K562 (cell line): ENCODE results near the gene TNIP2. TPM values are rescaled to one million over a fixed set of nuclear protein-coding genes. Genes with fewer than 3 reads are reported as not detected.

ENCODE experiments used
- ATAC-seq: fragments of 200-7000 bp; cut with Tn5 transposase; 3 replicates; pipeline ENCODE4 v1.9.1; 2020; ENCODE audit warnings: moderate library complexity
- BruUV-seq: library from RNA; stranded (reverse); fragments of 400-500 nt; replicated peaks from 2 replicates; lab custom pipeline; 2021; lab: Mats Ljungman, UMichigan
- CTCF ChIA-PET: fragments of 300-600 bp; formaldehyde crosslinking; extraction: SDS; loops from one replicate; lab custom pipeline; 2021; ENCODE audit warnings: low intra/inter-chr PET ratio; lab: Yijun Ruan, JAX
- POLR2A ChIA-PET: fragments of 300-600, 350-650 bp; sonication (Branson Sonifier 250); formaldehyde crosslinking; extraction: SDS; loops from one replicate; lab custom pipeline; 2021; ENCODE audit warnings: antibody characterized with exemption, inconsistent platforms; lab: Yijun Ruan, JAX
- DNase-seq, 4 experiments: peaks; one replicate each; pipeline versions ENCODE4 v3.0.0 to v3.0.0-alpha.2; 2011 to 2018; ENCODE audit warnings: low spot score in 3 of 4, mixed read lengths in 3 of 4; ENCODE audit errors: extremely low read depth in 1 of 4
- FAIRE-seq: peaks from 2 replicates; lab custom pipeline; 2011; peaks lifted over from hg19 to GRCh38; lab: Jason Lieb, UNC
- H2AFZ ChIP-seq: 2 replicates; pipeline ENCODE4 v1.6.0; 2011; ENCODE audit warnings: low read depth, low read length, control low read depth, inconsistent platforms
- H3K27ac ChIP-seq: fragments of 200-600 bp; 3 replicates; pipeline ENCODE4 v1.8.0; 2011; ENCODE audit warnings: low read depth, mild to moderate bottlenecking, control low read depth, inconsistent platforms, low read length, moderate library complexity, mixed read lengths; ENCODE audit errors: extremely low read depth
- H3K27me3 ChIP-seq, 2 experiments: fragments of 300-600 bp in 1 of 2; 2 replicates in 1 of 2; 3 replicates in 1 of 2; pipeline versions ENCODE4 v1.6.0 to v1.8.0; 2011; ENCODE audit warnings: inconsistent platforms in 2 of 2, low read length in 2 of 2, mild to moderate bottlenecking in 1 of 2, mixed read lengths in 1 of 2, moderate library complexity in 1 of 2; ENCODE audit not compliant: control insufficient read depth in 2 of 2, insufficient read depth in 2 of 2
- H3K36me3 ChIP-seq: fragments of 300-600 bp; 3 replicates; pipeline ENCODE4 v1.8.0; 2011; ENCODE audit warnings: mild to moderate bottlenecking, low read length, inconsistent platforms; ENCODE audit not compliant: control insufficient read depth, insufficient read depth
- H3K4me1 ChIP-seq, 2 experiments: fragments of 200-600 bp in 1 of 2; replicated peaks in 1 of 2; 2 replicates in 1 of 2; 3 replicates in 1 of 2; pipeline versions ENCODE4 v1.5.1 to v1.8.0; 2011; ENCODE audit warnings: inconsistent platforms in 2 of 2, low read length in 2 of 2, mild to moderate bottlenecking in 1 of 2, mixed read lengths in 1 of 2, moderate library complexity in 1 of 2; ENCODE audit not compliant: control insufficient read depth in 2 of 2, insufficient read depth in 2 of 2
- H3K4me2 ChIP-seq: 2 replicates; pipeline ENCODE4 v1.6.1; 2011; ENCODE audit warnings: low read length, control low read depth, inconsistent platforms, mixed read lengths; ENCODE audit not compliant: insufficient read depth
- H3K4me3 ChIP-seq: fragments of 200-600 bp; sonication (generic), shearing (Covaris generic); 2 replicates; pipeline ENCODE4 v1.5.1; 2016; ENCODE audit warnings: control low read depth, inconsistent platforms
- H3K79me2 ChIP-seq: fragments of 200-600 bp; 3 replicates; pipeline ENCODE4 v1.8.0; 2011; ENCODE audit warnings: low read length, inconsistent platforms; ENCODE audit not compliant: control insufficient read depth, insufficient read depth
- H3K9ac ChIP-seq, 2 experiments: 2 replicates each; pipeline versions ENCODE4 v1.6.0 to v1.6.1; 2011; ENCODE audit warnings: low read depth in 2 of 2, low read length in 2 of 2, control low read depth in 1 of 2, inconsistent platforms in 1 of 2, mild to moderate bottlenecking in 1 of 2, mixed read lengths in 1 of 2; ENCODE audit not compliant: insufficient read depth in 1 of 2
- H3K9me1 ChIP-seq: one replicate; pipeline ENCODE4 v1.6.0; 2011; ENCODE audit warnings: inconsistent platforms, mild to moderate bottlenecking, low read length, moderate library complexity; ENCODE audit not compliant: control insufficient read depth, insufficient read depth
- H3K9me3 ChIP-seq: replicated peaks from 2 replicates; pipeline ENCODE4 v1.5.1; 2011; ENCODE audit warnings: low read depth, low read length, inconsistent platforms; ENCODE audit not compliant: control insufficient read depth, insufficient read depth
- H4K20me1 ChIP-seq: replicated peaks from 2 replicates; pipeline ENCODE4 v1.6.1; 2011; ENCODE audit warnings: low read length, inconsistent platforms, mixed read lengths; ENCODE audit not compliant: control insufficient read depth, insufficient read depth
- ASH1L ChIP-seq: fragments of 450-650 bp; IDR thresholded peaks from 2 replicates; pipeline ENCODE4 v1.6.1; 2018; ENCODE audit warnings: borderline replicate concordance, mild to moderate bottlenecking, low read depth; ENCODE audit not compliant: partially characterized antibody
- NFIC ChIP-seq: fragments of 450-650 bp; IDR thresholded peaks from 2 replicates; pipeline ENCODE4 v1.6.1; 2017; ENCODE audit warnings: mild to moderate bottlenecking, inconsistent platforms
- PHB ChIP-seq: fragments of 250-450 bp; sonication (Bioruptor Pico); IDR thresholded peaks from 2 replicates; pipeline ENCODE4 v1.5.0; 2021
- SMARCC2 ChIP-seq: fragments of 450-650 bp; IDR thresholded peaks from 2 replicates; pipeline ENCODE4 v1.6.1; 2017; ENCODE audit warnings: antibody characterized with exemption, moderate library complexity, mild to moderate bottlenecking, low read depth
- TAF15 ChIP-seq: fragments of 200-400 bp; formaldehyde crosslinking; IDR thresholded peaks from 2 replicates; pipeline ENCODE4 v1.6.1; 2017; ENCODE audit warnings: mild to moderate bottlenecking, low read depth, low read length, moderate library complexity
- ZNF165 ChIP-seq: fragments of 250-450 bp; sonication (Bioruptor Pico); IDR thresholded peaks from 2 replicates; pipeline ENCODE4 v1.4.0; 2020; ENCODE audit warnings: borderline replicate concordance
- ZNF3 ChIP-seq: fragments of 250-450 bp; sonication (Bioruptor Pico); IDR thresholded peaks from 2 replicates; pipeline ENCODE4 v1.5.0; 2021; ENCODE audit warnings: mild to moderate bottlenecking, moderate library complexity
- ZNF311 ChIP-seq: fragments of 250-450 bp; sonication (Bioruptor Pico); IDR thresholded peaks from 2 replicates; pipeline ENCODE4 v1.4.0; 2020; ENCODE audit warnings: mild to moderate bottlenecking, moderate library complexity
- ZNF408 ChIP-seq: fragments of 250-450 bp; sonication (Bioruptor Pico); IDR thresholded peaks from 2 replicates; pipeline ENCODE4 v1.4.0; 2020; ENCODE audit warnings: low read depth, mild to moderate bottlenecking, moderate library complexity
- WGBS: fragments of 100-300 bp; shearing (Covaris generic); methylation state at CpG from one replicate; pipeline ENCODE4 v1.1.6; 2016; ENCODE audit warnings: low coverage, mixed read lengths; ENCODE audit not compliant: insufficient coverage; ENCODE audit errors: missing lambda C conversion rate; 5-methylcytosine and 5-hydroxymethylcytosine counted together
- in situ Hi-C: fragments of 300-500 bp; cut with MboI; formaldehyde crosslinking; loops from 4 replicates; pipeline ENCODE4 v1.15.0; 2018; ENCODE audit warnings: inconsistent platforms, mixed read lengths
- intact Hi-C: fragments of 100-400 bp; cut with micrococcal nuclease; formaldehyde crosslinking; loops from 2 replicates; pipeline ENCODE4 v1.14.2; 2022
- polyA plus RNA-seq, 8 experiments: library from polyadenylated mRNA; depleted of rRNA in 4 of 8; stranded (reverse) in 5 of 8; unstranded in 3 of 8; fragments of >200 nt; fragmentation: Nextera tagmentation in 2 of 8; fragmentation: Illumina TruSeq in 1 of 8; extraction: Ambion mirVana in 2 of 8; extraction: Trizol in 1 of 8; gene quantifications; 2 replicates each; pipeline versions ENCODE4 v1.2.1 to v1.2.3, GENCODE V29; 2011 to 2014; ENCODE audit warnings: inconsistent platforms in 1 of 8, missing spikeins in 1 of 8
- total RNA-seq, 7 experiments: library from RNA; depleted of rRNA in 6 of 7; stranded (reverse); fragments of >200 nt in 6 of 7; fragmentation: Illumina TruSeq in 2 of 7; extraction: Trizol in 2 of 7; gene quantifications; 2 replicates each; pipeline versions ENCODE4 v1.2.1 to v1.2.3, GENCODE V29; 2011 to 2021; ENCODE audit warnings: low replicate concordance in 1 of 7
- TF ChIP-seq, protein P1 (sequence below): IDR thresholded peaks from 3 replicates; pipeline ENCODE4 v1.6.1; 2011; ENCODE audit warnings: borderline replicate concordance, mild to moderate bottlenecking; ENCODE audit not compliant: insufficient read length, insufficient read depth
- TF ChIP-seq, protein P2 (sequence below): fragments of 450-650 bp; IDR thresholded peaks from 2 replicates; pipeline ENCODE4 v1.6.1; 2016; ENCODE audit warnings: missing biosample characterization, missing genetic modification characterization
- TF ChIP-seq, protein P3 (sequence below): sonication (generic); formaldehyde crosslinking; IDR thresholded peaks from 2 replicates; pipeline ENCODE4 v1.8.0; 2022; ENCODE audit warnings: missing genetic modification reagents, mild to moderate bottlenecking, moderate library complexity, borderline replicate concordance
- TF ChIP-seq, protein P4 (sequence below): sonication (generic); formaldehyde crosslinking; IDR thresholded peaks from 2 replicates; pipeline ENCODE4 v1.8.0; 2022; ENCODE audit warnings: mild to moderate bottlenecking, missing genetic modification reagents
- TF ChIP-seq, protein P5 (sequence below): sonication (generic); formaldehyde crosslinking; IDR thresholded peaks from 2 replicates; pipeline ENCODE4 v1.8.1; 2023; ENCODE audit warnings: mild to moderate bottlenecking, missing genetic modification reagents

Gene TNIP2
- total and polyA plus RNA-seq, 9 of the 15 experiments (the other 6 are each of a cell fraction or from before 2014, with no cell fraction given) = 0.61 to 42.6 (median 19.5) TPM

DNA sequence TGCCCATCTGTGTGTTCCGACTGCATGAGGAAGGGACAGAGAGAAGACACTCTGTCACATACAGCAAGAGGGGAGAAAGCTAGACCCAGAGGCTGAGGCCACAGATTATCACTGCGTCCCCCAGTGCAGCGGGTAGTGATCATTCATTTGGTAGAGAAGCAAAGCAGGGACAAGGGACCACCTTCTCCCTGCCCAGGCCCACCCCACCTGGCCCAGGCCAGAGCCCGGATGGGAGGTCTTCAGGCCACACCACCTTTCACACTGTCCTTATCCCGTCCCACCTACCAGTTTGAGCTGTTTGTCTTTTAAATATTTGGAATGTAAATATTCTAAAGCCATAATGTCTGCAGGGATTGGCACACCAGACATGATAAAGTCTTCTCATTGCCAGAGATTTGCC, 10.6 kb downstream of the TNIP2 start:
- Histone ChIP-seq H3K27me3 (no peaks in the 10 kb centered on the region), H2AFZ (no peak overlapping the region), H3K9me1 (no peaks in the 10 kb centered on the region), H3K36me3 (peaks cover 69% of the 10 kb centered on the region; the same call in 2 of the 3 replicates), H3K4me1 (peaks cover 2 to 14% of the 10 kb centered on the region in 2 experiments; a peak in 3 of 5 replicates), H3K27ac (no peak overlapping the region; the same call in 2 of the 3 replicates), H3K9me3 (no peaks in the 10 kb centered on the region), H3K9ac (no peak overlapping the region; a peak in 1 of 4 replicates), H3K4me2 (no peak overlapping the region), H3K79me2 (peaks cover 8% of the 10 kb centered on the region; the same call in 1 of the 3 replicates), H3K4me3 (no peak overlapping the region), H4K20me1 (no peaks in the 10 kb centered on the region; the same call in 1 of the 2 replicates)
- ATAC-seq (no peak), DNase-seq (no peak), FAIRE-seq (no peak)
- in situ Hi-C loops (no loop called here), intact Hi-C loops (no loop called here)
- no peak for TF ChIP-seq SMARCC2
- TF ChIP-seq TAF15 = no peak
- TF ChIP-seq ZNF408 = no peak
- no peak for TF ChIP-seq ZNF311
- TF ChIP-seq, protein P1, sequence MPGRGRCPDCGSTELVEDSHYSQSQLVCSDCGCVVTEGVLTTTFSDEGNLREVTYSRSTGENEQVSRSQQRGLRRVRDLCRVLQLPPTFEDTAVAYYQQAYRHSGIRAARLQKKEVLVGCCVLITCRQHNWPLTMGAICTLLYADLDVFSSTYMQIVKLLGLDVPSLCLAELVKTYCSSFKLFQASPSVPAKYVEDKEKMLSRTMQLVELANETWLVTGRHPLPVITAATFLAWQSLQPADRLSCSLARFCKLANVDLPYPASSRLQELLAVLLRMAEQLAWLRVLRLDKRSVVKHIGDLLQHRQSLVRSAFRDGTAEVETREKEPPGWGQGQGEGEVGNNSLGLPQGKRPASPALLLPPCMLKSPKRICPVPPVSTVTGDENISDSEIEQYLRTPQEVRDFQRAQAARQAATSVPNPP = no peak
- TF ChIP-seq, protein P2, sequence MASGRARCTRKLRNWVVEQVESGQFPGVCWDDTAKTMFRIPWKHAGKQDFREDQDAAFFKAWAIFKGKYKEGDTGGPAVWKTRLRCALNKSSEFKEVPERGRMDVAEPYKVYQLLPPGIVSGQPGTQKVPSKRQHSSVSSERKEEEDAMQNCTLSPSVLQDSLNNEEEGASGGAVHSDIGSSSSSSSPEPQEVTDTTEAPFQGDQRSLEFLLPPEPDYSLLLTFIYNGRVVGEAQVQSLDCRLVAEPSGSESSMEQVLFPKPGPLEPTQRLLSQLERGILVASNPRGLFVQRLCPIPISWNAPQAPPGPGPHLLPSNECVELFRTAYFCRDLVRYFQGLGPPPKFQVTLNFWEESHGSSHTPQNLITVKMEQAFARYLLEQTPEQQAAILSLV = no peak
- TF ChIP-seq, protein P3, sequence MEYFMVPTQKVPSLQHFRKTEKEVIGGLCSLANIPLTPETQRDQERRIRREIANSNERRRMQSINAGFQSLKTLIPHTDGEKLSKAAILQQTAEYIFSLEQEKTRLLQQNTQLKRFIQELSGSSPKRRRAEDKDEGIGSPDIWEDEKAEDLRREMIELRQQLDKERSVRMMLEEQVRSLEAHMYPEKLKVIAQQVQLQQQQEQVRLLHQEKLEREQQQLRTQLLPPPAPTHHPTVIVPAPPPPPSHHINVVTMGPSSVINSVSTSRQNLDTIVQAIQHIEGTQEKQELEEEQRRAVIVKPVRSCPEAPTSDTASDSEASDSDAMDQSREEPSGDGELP (CRISPR knock-in tag) = no peak
- TF ChIP-seq, protein P4, sequence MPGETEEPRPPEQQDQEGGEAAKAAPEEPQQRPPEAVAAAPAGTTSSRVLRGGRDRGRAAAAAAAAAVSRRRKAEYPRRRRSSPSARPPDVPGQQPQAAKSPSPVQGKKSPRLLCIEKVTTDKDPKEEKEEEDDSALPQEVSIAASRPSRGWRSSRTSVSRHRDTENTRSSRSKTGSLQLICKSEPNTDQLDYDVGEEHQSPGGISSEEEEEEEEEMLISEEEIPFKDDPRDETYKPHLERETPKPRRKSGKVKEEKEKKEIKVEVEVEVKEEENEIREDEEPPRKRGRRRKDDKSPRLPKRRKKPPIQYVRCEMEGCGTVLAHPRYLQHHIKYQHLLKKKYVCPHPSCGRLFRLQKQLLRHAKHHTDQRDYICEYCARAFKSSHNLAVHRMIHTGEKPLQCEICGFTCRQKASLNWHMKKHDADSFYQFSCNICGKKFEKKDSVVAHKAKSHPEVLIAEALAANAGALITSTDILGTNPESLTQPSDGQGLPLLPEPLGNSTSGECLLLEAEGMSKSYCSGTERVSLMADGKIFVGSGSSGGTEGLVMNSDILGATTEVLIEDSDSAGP (CRISPR knock-in tag) = no peak
- TF ChIP-seq ASH1L = no peak
- TF ChIP-seq NFIC = no peak
- no peak for TF ChIP-seq ZNF165
- TF ChIP-seq, protein P5, sequence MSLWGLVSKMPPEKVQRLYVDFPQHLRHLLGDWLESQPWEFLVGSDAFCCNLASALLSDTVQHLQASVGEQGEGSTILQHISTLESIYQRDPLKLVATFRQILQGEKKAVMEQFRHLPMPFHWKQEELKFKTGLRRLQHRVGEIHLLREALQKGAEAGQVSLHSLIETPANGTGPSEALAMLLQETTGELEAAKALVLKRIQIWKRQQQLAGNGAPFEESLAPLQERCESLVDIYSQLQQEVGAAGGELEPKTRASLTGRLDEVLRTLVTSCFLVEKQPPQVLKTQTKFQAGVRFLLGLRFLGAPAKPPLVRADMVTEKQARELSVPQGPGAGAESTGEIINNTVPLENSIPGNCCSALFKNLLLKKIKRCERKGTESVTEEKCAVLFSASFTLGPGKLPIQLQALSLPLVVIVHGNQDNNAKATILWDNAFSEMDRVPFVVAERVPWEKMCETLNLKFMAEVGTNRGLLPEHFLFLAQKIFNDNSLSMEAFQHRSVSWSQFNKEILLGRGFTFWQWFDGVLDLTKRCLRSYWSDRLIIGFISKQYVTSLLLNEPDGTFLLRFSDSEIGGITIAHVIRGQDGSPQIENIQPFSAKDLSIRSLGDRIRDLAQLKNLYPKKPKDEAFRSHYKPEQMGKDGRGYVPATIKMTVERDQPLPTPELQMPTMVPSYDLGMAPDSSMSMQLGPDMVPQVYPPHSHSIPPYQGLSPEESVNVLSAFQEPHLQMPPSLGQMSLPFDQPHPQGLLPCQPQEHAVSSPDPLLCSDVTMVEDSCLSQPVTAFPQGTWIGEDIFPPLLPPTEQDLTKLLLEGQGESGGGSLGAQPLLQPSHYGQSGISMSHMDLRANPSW (CRISPR knock-in tag) = no peak
- TF ChIP-seq PHB (CRISPR knock-in tag) = no peak
- no peak for TF ChIP-seq ZNF3
- POLR2A ChIA-PET = interaction anchor here (1.3 kb wide), 2 partner anchors 11 to 18 kb away, joined by 3 to 5 read pairs; partner anchors contain the start of gene TNIP2
- BruUV-seq = no TSS peak
- 85% methylated on average over 5 of the region's 5 CpGs for WGBS
- CTCF ChIA-PET = no interaction called here
